ENCODE data around the gene NSUN7.

DNA sequence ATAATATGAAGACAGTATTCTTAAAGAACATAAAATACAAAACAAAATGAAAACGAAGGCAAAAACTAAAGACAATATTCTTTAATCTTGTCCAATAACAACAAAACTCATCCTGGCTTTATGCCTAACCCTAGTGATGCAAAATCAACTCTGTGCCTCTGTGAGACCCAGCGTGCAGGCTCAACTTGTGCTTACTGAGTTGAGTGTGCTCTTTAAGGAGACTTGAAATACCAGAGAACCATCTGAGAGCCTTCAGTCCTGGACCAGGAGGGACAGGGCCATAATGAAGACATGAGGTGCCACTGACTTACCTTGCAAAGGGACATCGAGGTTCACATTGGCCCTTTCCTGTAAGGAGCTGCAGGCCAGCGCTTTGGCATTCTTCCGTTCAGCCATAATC is 77.1 kb downstream of the NSUN7 start:
- TF ChIP-seq, protein P1, sequence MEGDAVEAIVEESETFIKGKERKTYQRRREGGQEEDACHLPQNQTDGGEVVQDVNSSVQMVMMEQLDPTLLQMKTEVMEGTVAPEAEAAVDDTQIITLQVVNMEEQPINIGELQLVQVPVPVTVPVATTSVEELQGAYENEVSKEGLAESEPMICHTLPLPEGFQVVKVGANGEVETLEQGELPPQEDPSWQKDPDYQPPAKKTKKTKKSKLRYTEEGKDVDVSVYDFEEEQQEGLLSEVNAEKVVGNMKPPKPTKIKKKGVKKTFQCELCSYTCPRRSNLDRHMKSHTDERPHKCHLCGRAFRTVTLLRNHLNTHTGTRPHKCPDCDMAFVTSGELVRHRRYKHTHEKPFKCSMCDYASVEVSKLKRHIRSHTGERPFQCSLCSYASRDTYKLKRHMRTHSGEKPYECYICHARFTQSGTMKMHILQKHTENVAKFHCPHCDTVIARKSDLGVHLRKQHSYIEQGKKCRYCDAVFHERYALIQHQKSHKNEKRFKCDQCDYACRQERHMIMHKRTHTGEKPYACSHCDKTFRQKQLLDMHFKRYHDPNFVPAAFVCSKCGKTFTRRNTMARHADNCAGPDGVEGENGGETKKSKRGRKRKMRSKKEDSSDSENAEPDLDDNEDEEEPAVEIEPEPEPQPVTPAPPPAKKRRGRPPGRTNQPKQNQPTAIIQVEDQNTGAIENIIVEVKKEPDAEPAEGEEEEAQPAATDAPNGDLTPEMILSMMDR (IDR thresholded peaks at IDR 0.05) = no peak
- TF ChIP-seq SIN3A (IDR thresholded peaks at IDR 0.05; ENCODE audit: borderline replicate concordance, insufficient read depth, low read depth, low read length) = no peak
- TF ChIP-seq POLR2AphosphoS5 (IDR thresholded peaks at IDR 0.05; ENCODE audit: low read depth, low read length) = no peak
- TF ChIP-seq TCF7L2 (IDR thresholded peaks at IDR 0.05; ENCODE audit: low read depth, low read length) = no peak
- TF ChIP-seq, protein P2, sequence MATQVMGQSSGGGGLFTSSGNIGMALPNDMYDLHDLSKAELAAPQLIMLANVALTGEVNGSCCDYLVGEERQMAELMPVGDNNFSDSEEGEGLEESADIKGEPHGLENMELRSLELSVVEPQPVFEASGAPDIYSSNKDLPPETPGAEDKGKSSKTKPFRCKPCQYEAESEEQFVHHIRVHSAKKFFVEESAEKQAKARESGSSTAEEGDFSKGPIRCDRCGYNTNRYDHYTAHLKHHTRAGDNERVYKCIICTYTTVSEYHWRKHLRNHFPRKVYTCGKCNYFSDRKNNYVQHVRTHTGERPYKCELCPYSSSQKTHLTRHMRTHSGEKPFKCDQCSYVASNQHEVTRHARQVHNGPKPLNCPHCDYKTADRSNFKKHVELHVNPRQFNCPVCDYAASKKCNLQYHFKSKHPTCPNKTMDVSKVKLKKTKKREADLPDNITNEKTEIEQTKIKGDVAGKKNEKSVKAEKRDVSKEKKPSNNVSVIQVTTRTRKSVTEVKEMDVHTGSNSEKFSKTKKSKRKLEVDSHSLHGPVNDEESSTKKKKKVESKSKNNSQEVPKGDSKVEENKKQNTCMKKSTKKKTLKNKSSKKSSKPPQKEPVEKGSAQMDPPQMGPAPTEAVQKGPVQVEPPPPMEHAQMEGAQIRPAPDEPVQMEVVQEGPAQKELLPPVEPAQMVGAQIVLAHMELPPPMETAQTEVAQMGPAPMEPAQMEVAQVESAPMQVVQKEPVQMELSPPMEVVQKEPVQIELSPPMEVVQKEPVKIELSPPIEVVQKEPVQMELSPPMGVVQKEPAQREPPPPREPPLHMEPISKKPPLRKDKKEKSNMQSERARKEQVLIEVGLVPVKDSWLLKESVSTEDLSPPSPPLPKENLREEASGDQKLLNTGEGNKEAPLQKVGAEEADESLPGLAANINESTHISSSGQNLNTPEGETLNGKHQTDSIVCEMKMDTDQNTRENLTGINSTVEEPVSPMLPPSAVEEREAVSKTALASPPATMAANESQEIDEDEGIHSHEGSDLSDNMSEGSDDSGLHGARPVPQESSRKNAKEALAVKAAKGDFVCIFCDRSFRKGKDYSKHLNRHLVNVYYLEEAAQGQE (IDR thresholded peaks at IDR 0.05; ENCODE audit: insufficient read depth in 1 of 2, low read depth in 2 of 2, low read length in 1 of 2) = no peak

Data from Panc1 (cell line).